Lower leg skin (tissue), 3 donors: ENCODE data around the gene DUSP22.

Source experiments
- POLR2A ChIP-seq, 2 donors: fragments of 450-650 bp; IDR thresholded peaks; one replicate each; pipeline ENCODE4 v1.6.1; 2016 to 2017; ENCODE audit warnings: antibody characterized with exemption in 2 of 2, mild to moderate bottlenecking in 1 of 2, moderate library complexity in 1 of 2
- TF ChIP-seq, protein P1 (sequence below), 3 donors: fragments of 450-650 bp; IDR thresholded peaks; one replicate each; pipeline ENCODE4 v1.5.1; 2016; ENCODE audit warnings: antibody characterized with exemption in 3 of 3, mild to moderate bottlenecking in 3 of 3, moderate library complexity in 2 of 3

- TF ChIP-seq, protein P1, sequence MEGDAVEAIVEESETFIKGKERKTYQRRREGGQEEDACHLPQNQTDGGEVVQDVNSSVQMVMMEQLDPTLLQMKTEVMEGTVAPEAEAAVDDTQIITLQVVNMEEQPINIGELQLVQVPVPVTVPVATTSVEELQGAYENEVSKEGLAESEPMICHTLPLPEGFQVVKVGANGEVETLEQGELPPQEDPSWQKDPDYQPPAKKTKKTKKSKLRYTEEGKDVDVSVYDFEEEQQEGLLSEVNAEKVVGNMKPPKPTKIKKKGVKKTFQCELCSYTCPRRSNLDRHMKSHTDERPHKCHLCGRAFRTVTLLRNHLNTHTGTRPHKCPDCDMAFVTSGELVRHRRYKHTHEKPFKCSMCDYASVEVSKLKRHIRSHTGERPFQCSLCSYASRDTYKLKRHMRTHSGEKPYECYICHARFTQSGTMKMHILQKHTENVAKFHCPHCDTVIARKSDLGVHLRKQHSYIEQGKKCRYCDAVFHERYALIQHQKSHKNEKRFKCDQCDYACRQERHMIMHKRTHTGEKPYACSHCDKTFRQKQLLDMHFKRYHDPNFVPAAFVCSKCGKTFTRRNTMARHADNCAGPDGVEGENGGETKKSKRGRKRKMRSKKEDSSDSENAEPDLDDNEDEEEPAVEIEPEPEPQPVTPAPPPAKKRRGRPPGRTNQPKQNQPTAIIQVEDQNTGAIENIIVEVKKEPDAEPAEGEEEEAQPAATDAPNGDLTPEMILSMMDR (IDR thresholded peaks at IDR 0.05): no peak
- TF ChIP-seq POLR2A (IDR thresholded peaks at IDR 0.05): no peak
Measured at GRCh38 chr6:372336-372911, 80.1 kb downstream of the DUSP22 start.
